PFSK-1 (cell line): ENCODE measurements around the gene EN1.

ENCODE experiments used
- FOXP2 ChIP-seq: optimal IDR thresholded peaks from 2 replicates; pipeline ENCODE3; 2011; ENCODE audit warnings: borderline replicate concordance, control low read depth, inconsistent platforms; ENCODE audit not compliant: insufficient read depth; ENCODE audit errors: extremely low read length, extremely low read depth
- TAF1 ChIP-seq: IDR thresholded peaks from 2 replicates; pipeline ENCODE4 v1.6.1; 2012; ENCODE audit warnings: low read length, control low read depth, borderline replicate concordance; ENCODE audit not compliant: insufficient read depth

DNA sequence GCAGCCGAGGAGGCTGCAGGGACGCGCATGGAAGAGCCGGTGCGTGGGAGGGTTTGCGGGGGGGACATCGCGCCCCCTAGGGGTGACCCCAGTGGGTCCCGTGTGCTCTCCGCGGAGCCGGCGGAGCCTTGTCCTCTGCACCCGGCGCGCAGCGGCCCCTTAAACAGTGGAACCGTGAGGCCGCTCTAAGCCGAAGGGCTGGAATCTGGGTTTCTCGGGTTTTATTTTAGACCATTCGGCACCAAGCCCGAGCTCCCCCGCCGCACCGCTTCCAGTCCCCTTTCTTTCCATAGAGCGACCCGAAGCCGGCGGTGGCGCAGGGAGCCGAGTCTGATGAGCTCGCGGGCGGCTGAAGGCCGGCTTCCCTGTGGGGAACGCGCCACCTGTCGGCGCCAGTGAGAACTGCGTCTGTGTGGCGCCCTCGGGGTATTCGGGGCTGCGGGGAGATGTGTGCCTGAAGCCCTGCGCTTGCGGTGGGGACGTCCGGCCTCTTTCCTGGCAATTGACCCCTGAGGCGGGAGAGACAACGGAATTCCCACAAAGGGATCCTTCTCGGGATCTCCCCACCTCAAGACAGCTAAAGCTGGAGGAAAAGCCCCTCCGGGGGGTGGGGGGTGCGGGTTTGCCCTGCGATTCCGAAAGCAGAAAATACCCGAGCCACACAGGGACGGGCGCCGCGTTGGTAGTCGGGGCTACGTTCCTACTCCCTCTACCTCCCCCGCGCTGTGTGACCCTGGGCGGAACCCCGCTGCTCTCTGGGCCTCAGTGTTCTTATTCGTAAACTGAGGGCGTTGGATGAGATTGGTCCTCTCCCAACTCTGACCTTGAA is 8.2 kb upstream of the EN1 start:
- no peak for TF ChIP-seq FOXP2
- TF ChIP-seq TAF1, result no peak
